SK-N-MC (cell line): ENCODE results near the gene TMIE.

Source experiments
- DNase-seq: peaks from one replicate; pipeline ENCODE4 v3.0.0-alpha.2; 2011; ENCODE audit warnings: low read depth, low spot score
- H3K27ac ChIP-seq: fragments of 200-600 bp; sonication (generic); 2 replicates; pipeline ENCODE4 v1.5.1; 2016; ENCODE audit warnings: mixed run types
- H3K36me3 ChIP-seq: fragments of 200-600 bp; sonication (generic); 2 replicates; pipeline ENCODE4 v1.6.1; 2017; ENCODE audit warnings: antibody characterized with exemption, low read length, mixed read lengths; ENCODE audit not compliant: insufficient read depth
- H3K4me3 ChIP-seq: fragments of 200-600 bp; sonication (generic); 2 replicates; pipeline ENCODE4 v1.5.1; 2016
- H3K9ac ChIP-seq: fragments of 200-600 bp; sonication (generic); 2 replicates; pipeline ENCODE4 v1.8.0; 2017; ENCODE audit warnings: mixed run types, mixed read lengths; ENCODE audit not compliant: insufficient read length
- H3K9me3 ChIP-seq: fragments of 200-600 bp; sonication (generic); 2 replicates; pipeline ENCODE4 v1.6.1; 2017; ENCODE audit warnings: low read depth, mild to moderate bottlenecking, antibody characterized with exemption, low read length, moderate library complexity, mixed read lengths
- EZH2 ChIP-seq: fragments of 200-600 bp; sonication (generic); IDR thresholded peaks from one replicate; pipeline ENCODE4 v1.6.1; 2017; ENCODE audit warnings: antibody characterized with exemption
- FOXP2 ChIP-seq: optimal IDR thresholded peaks from 2 replicates; pipeline ENCODE3; 2011; ENCODE audit warnings: mild to moderate bottlenecking, moderate library complexity; ENCODE audit not compliant: insufficient read depth; ENCODE audit errors: extremely low read length, control extremely low read depth
- POLR2AphosphoS5 ChIP-seq: IDR thresholded peaks from 2 replicates; pipeline ENCODE4 v1.6.1; 2012; ENCODE audit warnings: mild to moderate bottlenecking, low read depth, low read length, borderline replicate concordance

The TMIE gene

GRCh38 chr3:46668116-46668515, 33.1 kb upstream of the TMIE start:
- Histone ChIP-seq H3K9me3 (no peaks in the 10 kb centered on the region), H3K9ac (no peak overlapping the region), H3K27ac (no peak overlapping the region), H3K4me3 (no peak overlapping the region), H3K36me3 (no peaks in the 10 kb centered on the region)
- TF ChIP-seq FOXP2: no peak
- no peak for TF ChIP-seq POLR2AphosphoS5
- TF ChIP-seq EZH2: no peak
- DNase-seq: no peak

DNA sequence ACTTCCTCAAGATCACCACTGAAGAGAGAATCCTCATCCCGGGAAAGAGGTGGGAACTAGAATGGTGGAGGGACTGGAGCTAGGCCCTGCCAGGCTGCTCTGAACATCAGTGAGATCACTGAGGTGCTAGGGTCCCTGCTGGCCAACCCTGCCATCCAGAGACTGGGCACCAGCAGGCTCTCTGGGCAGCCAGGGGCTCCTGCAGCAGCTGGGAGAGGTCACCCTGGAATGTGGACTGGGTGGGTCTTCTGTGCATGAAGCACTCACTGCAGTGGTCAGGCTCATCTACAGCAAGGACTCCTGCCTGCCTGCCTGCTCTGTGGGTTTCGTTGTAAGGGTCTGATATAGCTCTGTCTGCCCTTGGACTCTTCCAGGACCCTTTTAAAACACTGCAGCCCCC, 32.6 kb upstream of the TMIE start:
- H3K9me3 ChIP-seq: no peaks in the 10 kb centered on the region
- TF ChIP-seq FOXP2 (no peak), POLR2AphosphoS5 (no peak), EZH2 (no peak)
- no peak overlapping the region for H3K27ac ChIP-seq
- H3K36me3 ChIP-seq: no peaks in the 10 kb centered on the region
- H3K4me3 ChIP-seq: no peak overlapping the region
- no peak overlapping the region for H3K9ac ChIP-seq
- no peak for DNase-seq

DNA sequence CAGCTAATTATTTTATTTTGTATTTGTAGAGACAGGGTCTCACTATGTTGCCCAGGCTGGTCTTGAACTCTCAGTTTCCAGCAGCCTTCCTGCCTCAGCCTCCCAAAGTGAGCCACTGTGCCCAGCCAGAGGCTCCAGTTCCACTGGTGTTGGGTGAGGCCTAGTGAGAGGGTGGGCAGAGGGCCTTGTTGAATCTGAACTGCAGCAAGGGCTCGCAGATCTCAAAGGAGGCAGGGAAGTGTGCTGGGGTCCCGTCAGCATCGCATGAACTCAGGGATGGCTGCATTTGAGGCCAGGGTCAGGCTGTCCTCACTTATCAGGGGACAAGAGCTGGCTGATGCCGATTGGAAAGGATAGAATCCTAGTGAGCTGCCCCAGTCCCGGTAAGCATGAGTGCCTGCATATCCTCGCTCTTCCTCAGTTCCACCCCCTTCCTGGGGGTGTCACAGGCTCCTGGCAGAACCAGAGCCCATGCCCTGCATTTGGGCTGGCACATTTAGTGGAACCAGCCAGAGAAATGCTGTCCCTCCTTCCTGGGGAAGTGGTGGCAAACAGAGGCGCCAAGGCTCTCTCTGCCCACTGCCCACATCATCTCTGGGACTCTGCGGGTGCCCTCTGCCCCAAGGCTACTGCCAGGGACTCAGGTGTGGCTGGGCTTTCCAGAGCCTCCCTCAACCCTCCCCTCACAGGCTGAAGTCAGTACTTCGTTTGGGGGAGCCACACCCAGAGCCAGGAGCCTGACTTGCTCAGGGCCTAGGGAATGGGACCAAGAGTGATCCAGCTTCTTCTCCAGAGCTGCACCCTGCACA, 31.8 kb upstream of the TMIE start:
- TF ChIP-seq FOXP2: no peak
- TF ChIP-seq POLR2AphosphoS5: no peak
- TF ChIP-seq EZH2: no peak
- H3K9me3 ChIP-seq: no peaks in the 10 kb centered on the region
- H3K4me3 ChIP-seq: no peak overlapping the region
- no peak overlapping the region for H3K9ac ChIP-seq
- no peaks in the 10 kb centered on the region for H3K36me3 ChIP-seq
- no peak for DNase-seq
- no peak overlapping the region for H3K27ac ChIP-seq

DNA sequence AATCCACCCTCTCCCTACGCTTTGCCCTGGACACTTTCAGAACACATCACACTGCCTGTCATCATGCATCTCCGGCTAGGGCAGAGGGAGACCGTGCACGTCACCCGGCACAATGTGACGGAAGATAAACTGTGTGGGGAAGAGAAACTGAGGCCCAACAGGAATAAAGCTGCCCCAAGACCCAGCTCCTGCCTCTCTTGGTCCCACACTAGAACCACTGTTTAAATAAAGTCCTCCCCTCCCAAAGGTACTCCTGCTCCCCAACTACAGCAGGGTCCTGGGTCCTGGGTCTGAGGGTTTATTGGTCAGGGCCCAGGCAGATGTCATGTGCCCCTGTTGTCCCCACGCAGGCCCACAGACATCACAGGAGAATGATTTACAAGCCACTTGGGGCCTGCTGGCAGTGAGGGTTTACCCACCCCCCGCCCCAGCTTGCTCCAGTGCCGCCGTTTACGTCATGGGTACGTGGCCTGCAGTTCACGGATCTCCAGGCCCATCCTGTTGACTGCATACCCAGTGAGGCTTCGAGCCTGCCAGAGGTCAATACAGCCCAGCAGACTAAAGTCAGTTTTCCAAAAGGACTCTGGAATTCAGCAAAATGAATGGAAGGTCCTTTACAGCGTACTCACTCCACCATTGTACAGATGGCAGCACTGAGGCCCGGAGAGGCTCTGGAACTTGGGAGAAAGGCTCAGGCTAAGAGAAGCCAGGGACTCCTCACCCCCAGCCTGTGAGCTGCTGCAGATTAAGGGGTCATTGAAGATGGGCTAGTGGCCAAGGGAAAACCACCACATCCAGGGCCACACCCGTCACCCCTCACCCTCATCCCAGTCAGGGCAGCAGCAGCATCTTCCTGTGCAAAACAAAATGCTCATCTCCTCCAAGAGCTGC, 30.9 kb upstream of the TMIE start:
- Histone ChIP-seq H3K9me3 (no peaks in the 10 kb centered on the region), H3K36me3 (no peaks in the 10 kb centered on the region), H3K27ac (no peak overlapping the region), H3K9ac (no peak overlapping the region), H3K4me3 (no peak overlapping the region)
- TF ChIP-seq EZH2: no peak
- no peak for TF ChIP-seq POLR2AphosphoS5
- TF ChIP-seq FOXP2: no peak
- DNase-seq: no peak

- Histone ChIP-seq H3K9ac (no peak overlapping the region), H3K27ac (no peak overlapping the region), H3K4me3 (no peak overlapping the region), H3K36me3 (no peaks in the 10 kb centered on the region), H3K9me3 (no peaks in the 10 kb centered on the region)
- TF ChIP-seq POLR2AphosphoS5 (no peak), EZH2 (no peak), FOXP2 (no peak)
- DNase-seq: no peak
Observed at GRCh38 chr3:46670891-46671427, 30.2 kb upstream of the TMIE start.

- TF ChIP-seq POLR2AphosphoS5: no peak
- no peak for TF ChIP-seq FOXP2
- no peak for TF ChIP-seq EZH2
- Histone ChIP-seq H3K4me3 (no peak overlapping the region), H3K9me3 (no peaks in the 10 kb centered on the region), H3K36me3 (no peaks in the 10 kb centered on the region), H3K9ac (no peak overlapping the region), H3K27ac (no peak overlapping the region)
- no peak for DNase-seq
Observed at GRCh38 chr3:46671541-46672348, 29.4 kb upstream of the TMIE start.

GRCh38 chr3:46672349-46672695, 28.9 kb upstream of the TMIE start:
- no peak overlapping the region for H3K4me3 ChIP-seq
- no peak for TF ChIP-seq EZH2
- no peak for TF ChIP-seq POLR2AphosphoS5
- DNase-seq: no peak

More at GRCh38 chr3:46672349-46672695, 28.9 kb upstream of the TMIE start:
- Histone ChIP-seq H3K9me3 (no peaks in the 10 kb centered on the region), H3K27ac (no peak overlapping the region), H3K36me3 (no peaks in the 10 kb centered on the region), H3K9ac (no peak overlapping the region)
